HEK293T (cell line): ENCODE measurements around the gene TACC2.

ENCODE experiments used
- ARNT ChIP-seq: fragments of 450-650 bp; IDR thresholded peaks from 2 replicates; pipeline ENCODE4 v1.6.1; 2017; ENCODE audit warnings: mild to moderate bottlenecking
- BHLHE40 ChIP-seq: fragments of 450-650 bp; IDR thresholded peaks from 2 replicates; pipeline ENCODE4 v1.6.1; 2016; ENCODE audit warnings: mild to moderate bottlenecking, moderate library complexity, borderline replicate concordance
- CTBP1 ChIP-seq: fragments of 450-650 bp; IDR thresholded peaks from 2 replicates; pipeline ENCODE4 v1.6.1; 2016; ENCODE audit warnings: borderline replicate concordance
- ELF4 ChIP-seq: fragments of 450-650 bp; IDR thresholded peaks from 2 replicates; pipeline ENCODE4 v1.6.1; 2017; ENCODE audit warnings: antibody characterized with exemption
- FOXK2 ChIP-seq: fragments of 450-650 bp; IDR thresholded peaks from 2 replicates; pipeline ENCODE4 v1.6.1; 2016; ENCODE audit warnings: mild to moderate bottlenecking
- FOXM1 ChIP-seq: fragments of 450-650 bp; IDR thresholded peaks from 2 replicates; pipeline ENCODE4 v1.6.1; 2017; ENCODE audit warnings: mild to moderate bottlenecking, borderline replicate concordance
- HDGF ChIP-seq: fragments of 450-650 bp; IDR thresholded peaks from 2 replicates; pipeline ENCODE4 v1.6.1; 2017; ENCODE audit warnings: antibody characterized with exemption, borderline replicate concordance
- L3MBTL2 ChIP-seq: fragments of 450-650 bp; conservative IDR thresholded peaks from 2 replicates; pipeline ENCODE4 v1.6.1; 2016; ENCODE audit warnings: mild to moderate bottlenecking
- LEF1 ChIP-seq: fragments of 450-650 bp; IDR thresholded peaks from 2 replicates; pipeline ENCODE4 v1.6.1; 2017; ENCODE audit warnings: mild to moderate bottlenecking, borderline replicate concordance
- PKNOX1 ChIP-seq: fragments of 450-650 bp; IDR thresholded peaks from 2 replicates; pipeline ENCODE4 v1.6.1; 2016
- SP1 ChIP-seq: fragments of 450-650 bp; IDR thresholded peaks from 2 replicates; pipeline ENCODE4 v1.6.1; 2017
- SUZ12 ChIP-seq: fragments of 450-650 bp; IDR thresholded peaks from 2 replicates; pipeline ENCODE4 v1.6.1; 2016; ENCODE audit warnings: mild to moderate bottlenecking
- TARDBP ChIP-seq: fragments of 450-650 bp; IDR thresholded peaks from 2 replicates; pipeline ENCODE4 v1.6.1; 2016
- ZNF384 ChIP-seq: fragments of 450-650 bp; IDR thresholded peaks from 2 replicates; pipeline ENCODE4 v1.6.1; 2016

DNA sequence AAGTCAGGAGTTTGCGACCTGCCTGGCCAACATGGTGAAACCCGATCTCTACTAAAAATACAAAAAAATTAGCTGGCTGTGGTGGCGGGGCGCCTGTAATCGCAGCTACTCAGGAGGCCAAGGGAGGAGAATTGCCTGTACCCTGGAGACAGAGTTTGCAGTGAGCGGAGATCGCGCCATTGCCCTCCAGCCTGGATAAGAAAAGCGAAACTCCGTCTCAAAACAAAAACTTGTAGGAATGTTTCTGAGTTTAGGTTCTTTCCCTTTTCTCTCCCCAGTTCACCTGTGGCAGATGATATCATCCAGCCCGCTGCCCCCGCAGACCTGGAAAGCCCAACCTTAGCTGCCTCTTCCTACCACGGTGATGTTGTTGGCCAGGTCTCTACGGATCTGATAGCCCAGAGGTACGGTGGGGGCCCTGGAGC, 143.4 kb downstream of the TACC2 start:
- TF ChIP-seq HDGF (no peak), PKNOX1 (no peak), BHLHE40 (no peak), FOXK2 (no peak), LEF1 (no peak), L3MBTL2 (no peak), FOXM1 (no peak), SP1 (no peak), ZNF384 (no peak), SUZ12 (no peak), TARDBP (no peak), ARNT (no peak), ELF4 (no peak), CTBP1 (no peak)
